22Rv1 (cell line): ENCODE results near the gene ORAI2.
"Not testable (repeated sequence)": the region's sequence is repeated elsewhere in the genome, so short reads cannot be mapped to it uniquely, and the experiment has no call there.

Experiments used
- H3K27ac ChIP-seq: fragments of 450-650 bp; 2 replicates; pipeline ENCODE4 v1.5.1; 2017
- ZFX ChIP-seq: fragments of 450-650 bp; IDR thresholded peaks from 2 replicates; pipeline ENCODE4 v1.6.1; 2017; ENCODE audit warnings: antibody characterized with exemption, borderline replicate concordance
- TF ChIP-seq, protein P1 (sequence below): fragments of 450-650 bp; IDR thresholded peaks from 2 replicates; pipeline ENCODE4 v1.5.1; 2017; ENCODE audit warnings: mild to moderate bottlenecking

The ORAI2 gene

DNA sequence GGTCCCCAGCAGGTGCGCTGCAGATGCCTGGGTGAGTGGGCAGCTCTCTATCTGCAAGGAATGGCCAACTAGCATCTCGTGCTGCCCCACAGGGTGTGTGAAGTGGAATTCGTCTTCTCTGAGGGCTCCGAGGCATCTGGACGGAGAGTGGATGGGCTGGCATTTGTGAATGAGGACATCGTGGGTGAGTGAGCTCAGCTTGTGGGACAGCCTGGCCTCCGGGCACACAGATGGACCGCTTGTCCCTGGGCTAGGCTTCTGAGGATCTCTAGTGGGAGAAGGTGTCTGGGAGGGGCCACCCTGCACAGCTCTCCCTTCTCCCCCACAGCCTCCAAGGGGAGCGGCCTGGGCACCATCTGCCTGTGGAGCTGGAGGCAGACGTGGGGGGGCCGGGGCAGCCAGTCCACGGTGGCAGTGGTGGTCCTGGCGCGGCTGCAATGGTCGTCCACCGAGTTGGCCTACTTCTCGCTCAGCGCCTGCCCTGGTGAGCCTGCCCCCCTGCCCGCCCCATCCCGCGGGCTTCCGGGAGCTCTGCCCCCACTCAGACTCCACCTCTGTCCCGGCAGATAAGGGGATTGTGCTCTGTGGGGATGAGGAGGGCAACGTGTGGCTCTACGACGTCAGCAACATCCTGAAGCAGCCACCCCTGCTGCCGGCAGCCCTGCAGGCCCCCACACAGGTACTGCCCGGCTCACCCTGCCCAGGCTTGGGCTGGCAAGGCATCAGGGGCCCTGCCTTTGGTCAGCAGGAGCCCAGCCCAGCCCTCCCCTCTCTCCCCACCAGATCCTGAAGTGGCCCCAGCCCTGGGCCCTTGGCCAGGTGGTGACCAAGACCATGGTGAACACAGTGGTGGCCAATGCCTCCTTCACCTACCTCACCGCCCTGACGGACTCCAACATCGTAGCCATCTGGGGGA lies 39.0 kb downstream of the ORAI2 start:
- 0 out of 2 replicates have a peak overlapping the region, but pooled peaks have one; percentile 22 for H3K27ac ChIP-seq
- TF ChIP-seq, protein P1, sequence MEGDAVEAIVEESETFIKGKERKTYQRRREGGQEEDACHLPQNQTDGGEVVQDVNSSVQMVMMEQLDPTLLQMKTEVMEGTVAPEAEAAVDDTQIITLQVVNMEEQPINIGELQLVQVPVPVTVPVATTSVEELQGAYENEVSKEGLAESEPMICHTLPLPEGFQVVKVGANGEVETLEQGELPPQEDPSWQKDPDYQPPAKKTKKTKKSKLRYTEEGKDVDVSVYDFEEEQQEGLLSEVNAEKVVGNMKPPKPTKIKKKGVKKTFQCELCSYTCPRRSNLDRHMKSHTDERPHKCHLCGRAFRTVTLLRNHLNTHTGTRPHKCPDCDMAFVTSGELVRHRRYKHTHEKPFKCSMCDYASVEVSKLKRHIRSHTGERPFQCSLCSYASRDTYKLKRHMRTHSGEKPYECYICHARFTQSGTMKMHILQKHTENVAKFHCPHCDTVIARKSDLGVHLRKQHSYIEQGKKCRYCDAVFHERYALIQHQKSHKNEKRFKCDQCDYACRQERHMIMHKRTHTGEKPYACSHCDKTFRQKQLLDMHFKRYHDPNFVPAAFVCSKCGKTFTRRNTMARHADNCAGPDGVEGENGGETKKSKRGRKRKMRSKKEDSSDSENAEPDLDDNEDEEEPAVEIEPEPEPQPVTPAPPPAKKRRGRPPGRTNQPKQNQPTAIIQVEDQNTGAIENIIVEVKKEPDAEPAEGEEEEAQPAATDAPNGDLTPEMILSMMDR: no peak
- no peak for TF ChIP-seq ZFX

GRCh38 chr7:102473271-102473991 lies 40.1 kb downstream of the ORAI2 start:
- no peak for TF ChIP-seq ZFX
- TF ChIP-seq, protein P1: no peak
- 0 out of 2 replicates have a peak overlapping the region, but pooled peaks have one; percentile 10 for H3K27ac ChIP-seq

- H3K27ac ChIP-seq: not testable (repeated sequence)
Measured at GRCh38 chr7:102474116-102474515, 40.7 kb downstream of the ORAI2 start.

GRCh38 chr7:102474736-102475435 lies 41.5 kb downstream of the ORAI2 start:
- not testable (repeated sequence) for H3K27ac ChIP-seq

GRCh38 chr7:102478314-102479208 lies 45.2 kb downstream of the ORAI2 start, which contains the start of gene POLR2J:
POLR2J (minus strand) TSS chr7:102478922; CDS start chr7:102478860, 62 bp downstream.
- H3K27ac ChIP-seq: not testable (repeated sequence)

- H3K27ac ChIP-seq: not testable (repeated sequence)
Measured at GRCh38 chr7:102479209-102479584, 45.8 kb downstream of the ORAI2 start.

DNA sequence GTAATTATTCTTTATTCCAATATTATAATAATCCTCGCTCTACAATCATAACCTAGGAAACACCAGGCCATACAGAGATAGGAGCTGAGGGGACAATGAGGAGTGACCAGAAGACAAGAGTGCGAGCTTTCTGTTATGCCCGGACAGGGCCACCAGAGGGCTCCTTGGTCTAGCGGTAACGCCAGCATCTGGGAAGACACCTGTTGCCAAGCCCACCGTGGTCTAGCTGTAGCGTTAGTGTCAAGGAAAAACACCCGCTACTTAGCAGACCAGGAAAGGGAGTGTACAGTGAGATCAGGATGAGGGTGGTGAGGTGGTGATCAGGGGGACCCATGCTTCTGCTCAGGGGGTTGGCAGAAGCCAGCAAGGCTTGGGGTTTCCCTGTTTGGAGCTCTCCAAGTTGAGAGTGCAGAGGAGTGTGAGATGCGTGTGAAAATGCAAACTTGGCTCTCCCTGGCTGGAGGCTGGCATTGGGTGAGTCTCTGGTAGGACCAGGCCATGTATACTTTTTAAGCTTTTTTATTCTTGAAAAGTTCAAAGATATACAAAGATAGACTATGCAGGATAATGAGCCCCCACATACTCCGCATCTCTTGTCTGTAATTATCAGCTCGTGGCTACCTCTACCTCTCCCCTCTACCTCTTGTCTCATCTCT lies 46.7 kb downstream of the ORAI2 start:
- TF ChIP-seq, protein P1: peak; percentile 91
- H3K27ac ChIP-seq: not testable (repeated sequence)

DNA sequence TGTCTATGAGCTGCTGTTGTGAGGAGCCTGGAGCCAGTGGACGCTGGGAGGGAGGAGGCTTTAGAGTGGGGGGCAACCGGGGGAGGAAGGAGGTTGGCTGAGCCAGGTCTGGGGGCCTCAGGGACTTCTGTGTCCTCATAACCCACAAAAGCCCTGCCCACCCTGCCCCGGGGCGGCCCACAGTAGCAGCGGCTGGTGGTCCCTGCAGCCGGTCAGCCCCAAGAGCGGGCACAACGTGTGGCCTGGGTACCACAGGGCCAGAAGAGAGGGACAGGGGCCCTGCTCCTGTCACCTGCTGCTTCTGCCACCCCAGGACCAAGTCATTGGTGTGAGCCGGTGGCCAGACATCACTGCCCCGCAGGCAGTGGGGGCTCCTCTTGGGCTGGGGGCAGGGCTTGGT lies 48.6 kb downstream of the ORAI2 start:
- not testable (repeated sequence) for H3K27ac ChIP-seq

- H3K27ac ChIP-seq: not testable (repeated sequence)
Measured at GRCh38 chr7:102484317-102484716, 50.9 kb downstream of the ORAI2 start.

DNA sequence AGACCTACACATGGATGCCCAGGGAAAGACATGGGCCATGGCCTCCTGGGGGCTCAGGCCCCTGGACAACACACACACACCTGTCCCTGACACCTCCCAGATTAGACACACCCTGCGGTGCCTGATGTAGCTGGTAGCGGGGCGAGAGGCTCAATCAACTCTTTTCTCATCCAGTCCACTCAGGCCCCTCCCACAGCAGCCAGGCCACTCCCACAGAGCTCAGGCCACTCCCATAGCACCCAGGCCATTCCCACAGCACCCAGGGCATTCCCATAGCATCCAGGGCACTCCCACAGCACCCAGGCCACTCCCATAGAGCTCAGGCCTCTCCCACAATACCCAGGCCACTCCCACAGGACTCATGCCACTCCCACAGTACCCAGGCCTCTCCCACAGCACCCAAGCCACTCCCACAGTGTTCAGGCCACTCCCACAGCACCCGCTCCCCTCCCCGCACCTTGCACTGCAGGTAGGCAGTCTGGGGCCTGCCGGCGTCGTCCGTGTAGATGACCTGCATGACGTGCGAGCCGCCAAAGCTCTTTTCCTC lies 57.2 kb downstream of the ORAI2 start:
- H3K27ac ChIP-seq: not testable (repeated sequence)

DNA sequence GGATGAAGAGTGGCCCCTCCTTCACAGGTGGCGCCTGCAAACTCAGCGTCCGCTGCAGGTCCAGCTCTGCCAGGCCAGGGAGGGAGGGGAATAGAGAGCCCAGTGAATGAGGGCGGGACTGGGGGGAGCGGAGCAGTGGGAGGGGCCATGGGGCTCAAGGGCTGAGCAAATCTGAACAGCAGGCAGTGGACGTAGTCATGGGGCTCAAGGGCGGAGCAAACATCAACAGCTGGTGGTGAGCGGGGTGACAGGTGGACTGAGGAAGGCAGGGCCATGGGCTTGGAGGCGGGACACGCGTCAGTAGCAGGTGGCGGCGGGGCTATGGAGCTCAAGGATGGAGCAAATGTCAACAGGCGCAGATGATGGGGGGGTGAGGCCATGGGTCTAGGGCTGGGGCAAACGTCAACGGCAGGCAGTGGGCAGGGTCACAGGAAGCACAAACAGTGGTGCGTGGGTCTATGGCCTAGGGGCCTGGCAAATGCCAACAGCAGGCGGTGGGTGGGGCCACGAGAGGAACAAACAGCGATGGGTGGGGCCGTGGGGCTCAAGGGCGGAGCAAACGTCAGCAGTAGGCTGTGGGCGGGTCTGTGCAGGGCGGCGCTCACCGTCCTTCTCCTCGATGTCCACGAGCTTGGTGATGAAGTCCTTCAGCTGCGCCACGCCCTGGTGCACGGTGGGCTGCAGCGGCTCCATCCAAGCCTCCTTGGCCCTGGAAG lies 60.0 kb downstream of the ORAI2 start:
- H3K27ac ChIP-seq: not testable (repeated sequence)

- H3K27ac ChIP-seq: not testable (repeated sequence)
Measured at GRCh38 chr7:102494026-102494425, 60.7 kb downstream of the ORAI2 start.

GRCh38 chr7:102494473-102495149 lies 61.2 kb downstream of the ORAI2 start:
- H3K27ac ChIP-seq: not testable (repeated sequence)

DNA sequence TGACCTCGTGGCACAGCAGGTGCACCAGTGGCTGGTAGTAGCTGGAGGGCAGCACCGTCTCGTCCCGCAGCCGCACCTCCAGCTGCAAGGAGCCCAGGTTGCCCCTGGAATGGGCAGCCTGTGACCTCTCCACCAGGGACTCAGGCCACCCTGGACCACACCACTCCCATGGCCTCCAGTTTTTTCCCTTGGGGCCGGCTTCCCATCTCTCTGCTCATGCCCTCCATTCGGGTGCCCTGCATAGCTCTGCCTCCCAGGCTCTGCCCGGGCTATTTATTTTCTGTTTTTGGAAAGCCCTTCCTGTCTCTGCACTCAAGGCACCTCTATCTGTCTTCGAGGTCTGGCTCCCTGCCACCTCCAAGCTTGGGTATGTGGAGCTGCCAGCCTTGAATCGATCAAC lies 63.5 kb downstream of the ORAI2 start:
- not testable (repeated sequence) for H3K27ac ChIP-seq
